Measurements from ENCODE around the gene MED29. TPM values are rescaled to one million over a fixed set of nuclear protein-coding genes. Genes with fewer than 3 reads are reported as not detected.

MED29 gene
- total RNA-seq, 1 experiment from 2014 or later, result 739 TPM

DNA sequence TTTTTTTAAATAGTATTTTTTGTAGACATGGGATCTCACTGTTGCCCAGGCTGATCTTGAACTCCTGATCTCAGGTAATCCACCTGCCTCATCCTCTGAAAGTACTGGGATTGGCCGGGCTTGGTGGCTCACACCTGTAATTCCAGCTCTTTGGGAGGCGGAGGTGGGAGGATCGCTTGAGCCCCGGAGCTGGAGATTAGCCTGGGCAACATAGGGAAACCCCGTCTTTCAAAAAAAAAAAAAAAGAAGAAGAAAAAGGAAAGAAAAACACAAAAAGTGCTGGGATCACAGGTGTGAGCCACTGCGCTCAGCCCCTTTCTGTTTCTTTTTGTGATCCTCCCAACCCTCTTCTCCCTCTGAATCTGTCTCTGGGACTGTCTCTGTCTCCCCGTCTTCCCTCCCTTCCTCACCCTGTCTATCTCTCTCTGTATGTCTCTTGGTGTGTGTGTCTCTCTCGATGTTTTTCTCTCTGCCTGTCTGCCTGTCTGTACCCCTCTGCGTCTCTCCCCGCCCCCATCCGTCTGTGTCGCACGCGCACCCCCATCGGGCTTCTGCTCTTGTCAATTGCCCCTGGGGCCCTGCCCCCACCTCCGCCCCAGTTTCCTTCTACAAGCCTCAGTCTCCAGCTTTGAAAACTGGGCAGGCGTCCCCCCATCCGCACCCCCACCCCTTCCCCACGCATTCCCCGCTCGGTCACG, 14.9 kb downstream of the MED29 start:
- H3K4me1 ChIP-seq (ENCODE audit: control insufficient read depth, insufficient read depth, low read length), result peaks cover 76% of the 10 kb centered on the region
- H3K4me3 ChIP-seq (ENCODE audit: low read depth in 2 of 2, low read length in 2 of 2), result peak overlapping the region; percentile 42 to 55
- H3K27ac ChIP-seq (ENCODE audit: low read length), result peak overlapping the region; percentile 90
- ATAC-seq, result peak; percentile 0
- H3K36me3 ChIP-seq (ENCODE audit: control insufficient read depth, insufficient read depth, low read length), result peaks cover 7% of the 10 kb centered on the region
- ChIA-PET CTCF (interaction anchor here (0.6 to 4.6 kb wide), 10 partner anchors 9 to 475 kb away, joined by 3 to 144 read pairs (median 4); partner anchors contain the start of genes MED29, MRPS12, PAF1 and RPS16), POLR2A (interaction anchor here (0.5 to 15.7 kb wide), 26 partner anchors 9 to 772 kb away, joined by 3 to 524 read pairs (median 6); partner anchors contain the start of genes DYRK1B, MED29, PAF1 and RPS16)
- intact Hi-C loops (cut with micrococcal nuclease; ENCODE audit: unreplicated experiment), result no loop called here
- in situ Hi-C loops (cut with HindIII; ENCODE audit: low pct_unique_long_range_greater_than_20kb, low sequenced_read_pairs), result no loop called here
- H3K27me3 ChIP-seq (ENCODE audit: control insufficient read depth, insufficient read depth, low read length), result no peaks in the 10 kb centered on the region
- BruUV-seq (replicated peaks), result TSS peak; percentile 35
- TF ChIP-seq, protein P1, sequence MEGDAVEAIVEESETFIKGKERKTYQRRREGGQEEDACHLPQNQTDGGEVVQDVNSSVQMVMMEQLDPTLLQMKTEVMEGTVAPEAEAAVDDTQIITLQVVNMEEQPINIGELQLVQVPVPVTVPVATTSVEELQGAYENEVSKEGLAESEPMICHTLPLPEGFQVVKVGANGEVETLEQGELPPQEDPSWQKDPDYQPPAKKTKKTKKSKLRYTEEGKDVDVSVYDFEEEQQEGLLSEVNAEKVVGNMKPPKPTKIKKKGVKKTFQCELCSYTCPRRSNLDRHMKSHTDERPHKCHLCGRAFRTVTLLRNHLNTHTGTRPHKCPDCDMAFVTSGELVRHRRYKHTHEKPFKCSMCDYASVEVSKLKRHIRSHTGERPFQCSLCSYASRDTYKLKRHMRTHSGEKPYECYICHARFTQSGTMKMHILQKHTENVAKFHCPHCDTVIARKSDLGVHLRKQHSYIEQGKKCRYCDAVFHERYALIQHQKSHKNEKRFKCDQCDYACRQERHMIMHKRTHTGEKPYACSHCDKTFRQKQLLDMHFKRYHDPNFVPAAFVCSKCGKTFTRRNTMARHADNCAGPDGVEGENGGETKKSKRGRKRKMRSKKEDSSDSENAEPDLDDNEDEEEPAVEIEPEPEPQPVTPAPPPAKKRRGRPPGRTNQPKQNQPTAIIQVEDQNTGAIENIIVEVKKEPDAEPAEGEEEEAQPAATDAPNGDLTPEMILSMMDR (IDR thresholded peaks at IDR 0.05), result no peak
- TF ChIP-seq TCF7L2 (IDR thresholded peaks at IDR 0.05; ENCODE audit: low read depth, low read length) (no peak), SIN3A (IDR thresholded peaks at IDR 0.05; ENCODE audit: borderline replicate concordance, insufficient read depth, low read depth, low read length) (no peak), POLR2AphosphoS5 (IDR thresholded peaks at IDR 0.05; ENCODE audit: low read depth, low read length) (no peak)
- TF ChIP-seq, protein P2, sequence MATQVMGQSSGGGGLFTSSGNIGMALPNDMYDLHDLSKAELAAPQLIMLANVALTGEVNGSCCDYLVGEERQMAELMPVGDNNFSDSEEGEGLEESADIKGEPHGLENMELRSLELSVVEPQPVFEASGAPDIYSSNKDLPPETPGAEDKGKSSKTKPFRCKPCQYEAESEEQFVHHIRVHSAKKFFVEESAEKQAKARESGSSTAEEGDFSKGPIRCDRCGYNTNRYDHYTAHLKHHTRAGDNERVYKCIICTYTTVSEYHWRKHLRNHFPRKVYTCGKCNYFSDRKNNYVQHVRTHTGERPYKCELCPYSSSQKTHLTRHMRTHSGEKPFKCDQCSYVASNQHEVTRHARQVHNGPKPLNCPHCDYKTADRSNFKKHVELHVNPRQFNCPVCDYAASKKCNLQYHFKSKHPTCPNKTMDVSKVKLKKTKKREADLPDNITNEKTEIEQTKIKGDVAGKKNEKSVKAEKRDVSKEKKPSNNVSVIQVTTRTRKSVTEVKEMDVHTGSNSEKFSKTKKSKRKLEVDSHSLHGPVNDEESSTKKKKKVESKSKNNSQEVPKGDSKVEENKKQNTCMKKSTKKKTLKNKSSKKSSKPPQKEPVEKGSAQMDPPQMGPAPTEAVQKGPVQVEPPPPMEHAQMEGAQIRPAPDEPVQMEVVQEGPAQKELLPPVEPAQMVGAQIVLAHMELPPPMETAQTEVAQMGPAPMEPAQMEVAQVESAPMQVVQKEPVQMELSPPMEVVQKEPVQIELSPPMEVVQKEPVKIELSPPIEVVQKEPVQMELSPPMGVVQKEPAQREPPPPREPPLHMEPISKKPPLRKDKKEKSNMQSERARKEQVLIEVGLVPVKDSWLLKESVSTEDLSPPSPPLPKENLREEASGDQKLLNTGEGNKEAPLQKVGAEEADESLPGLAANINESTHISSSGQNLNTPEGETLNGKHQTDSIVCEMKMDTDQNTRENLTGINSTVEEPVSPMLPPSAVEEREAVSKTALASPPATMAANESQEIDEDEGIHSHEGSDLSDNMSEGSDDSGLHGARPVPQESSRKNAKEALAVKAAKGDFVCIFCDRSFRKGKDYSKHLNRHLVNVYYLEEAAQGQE (IDR thresholded peaks at IDR 0.05; ENCODE audit: insufficient read depth in 1 of 2, low read depth in 2 of 2, low read length in 1 of 2), result no peak
- peak; percentile 94 for DNase-seq (ENCODE audit: low read depth, low spot score)
- H3K9me3 ChIP-seq (ENCODE audit: control insufficient read depth, insufficient read depth, low read depth, low read length), result no peaks in the 10 kb centered on the region

DNA sequence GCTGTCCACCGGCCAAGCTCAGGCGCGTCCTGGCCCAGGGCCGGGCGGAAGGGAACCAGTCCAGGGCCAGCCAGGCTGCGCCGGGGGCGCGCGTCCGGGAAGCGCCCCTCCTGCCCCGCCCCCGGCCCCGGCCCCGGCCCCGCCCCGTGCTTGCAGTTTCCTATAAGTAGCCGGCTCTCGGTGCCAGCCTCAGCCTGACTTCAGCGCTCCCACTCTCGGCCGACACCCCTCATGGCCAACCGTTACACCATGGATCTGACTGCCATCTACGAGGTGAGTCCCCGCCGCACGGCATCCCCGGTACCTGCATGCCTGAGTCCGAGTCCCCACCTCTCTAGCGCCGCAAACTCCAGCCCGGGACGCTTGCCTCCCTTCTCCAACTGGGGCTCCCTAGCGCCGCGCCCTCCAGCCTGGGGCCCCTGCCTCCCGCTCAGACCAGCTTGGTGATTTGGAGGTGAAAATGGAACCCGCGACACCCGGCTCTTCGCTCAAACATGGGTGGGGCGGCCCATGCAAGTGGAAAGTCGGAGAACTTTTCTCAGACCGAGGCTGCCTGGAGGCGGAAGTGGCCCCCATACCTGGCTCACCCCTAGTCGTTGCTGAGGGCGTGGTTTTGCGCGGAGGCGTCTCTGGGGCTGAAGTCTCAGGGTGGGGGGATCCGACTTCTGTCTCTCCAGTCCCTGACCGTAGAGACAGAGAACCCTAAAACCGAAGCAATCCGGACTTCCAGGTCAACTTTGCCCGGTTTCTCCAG, 15.7 kb downstream of the MED29 start, which contains the start of gene ZFP36:
Gene ZFP36, plus strand, starts transcription at position 192 of the 754 bp plus-strand sequence. Its CDS starts 58 bp downstream, at position 250.
- TF ChIP-seq, protein P2 (IDR thresholded peaks at IDR 0.05; ENCODE audit: insufficient read depth in 1 of 2, low read depth in 2 of 2, low read length in 1 of 2), result no peak
- TF ChIP-seq SIN3A (IDR thresholded peaks at IDR 0.05; ENCODE audit: borderline replicate concordance, insufficient read depth, low read depth, low read length) (no peak), TCF7L2 (IDR thresholded peaks at IDR 0.05; ENCODE audit: low read depth, low read length) (no peak), POLR2AphosphoS5 (IDR thresholded peaks at IDR 0.05; ENCODE audit: low read depth, low read length) (no peak)
- TF ChIP-seq, protein P1 (IDR thresholded peaks at IDR 0.05), result no peak
- BruUV-seq (replicated peaks), result no TSS peak
- DNase-seq (ENCODE audit: low read depth, low spot score) (peak; percentile 100), ATAC-seq (peak; percentile 37)
- Histone ChIP-seq H3K4me3 (ENCODE audit: low read depth in 2 of 2, low read length in 2 of 2) (peak within 1 kb of the TSS; percentile 42 to 55), H3K4me1 (ENCODE audit: control insufficient read depth, insufficient read depth, low read length) (peaks cover 76% of the 10 kb centered on the region), H3K36me3 (ENCODE audit: control insufficient read depth, insufficient read depth, low read length) (peaks cover 7% of the 10 kb centered on the region), H3K27ac (ENCODE audit: low read length) (peak within 1 kb of the TSS; percentile 92), H3K27me3 (ENCODE audit: control insufficient read depth, insufficient read depth, low read length) (no peaks in the 10 kb centered on the region), H3K9me3 (ENCODE audit: control insufficient read depth, insufficient read depth, low read depth, low read length) (no peaks in the 10 kb centered on the region)
- CTCF ChIA-PET, result interaction anchor here (0.6 to 4.6 kb wide), 8 partner anchors 9 to 213 kb away, joined by 3 to 144 read pairs (median 6); partner anchors contain the start of genes MED29, PAF1 and RPS16
- intact Hi-C loops (cut with micrococcal nuclease; ENCODE audit: unreplicated experiment) (no loop called here), in situ Hi-C loops (cut with HindIII; ENCODE audit: low pct_unique_long_range_greater_than_20kb, low sequenced_read_pairs) (no loop called here)
- POLR2A ChIA-PET, result interaction anchor here (0.5 to 15.7 kb wide), 27 partner anchors 9 to 773 kb away, joined by 3 to 524 read pairs (median 7); partner anchors contain the start of genes DYRK1B, MED29, PAF1 and RPS16
